ENCODE data around the gene SCAPER.

Gene SCAPER

DNA sequence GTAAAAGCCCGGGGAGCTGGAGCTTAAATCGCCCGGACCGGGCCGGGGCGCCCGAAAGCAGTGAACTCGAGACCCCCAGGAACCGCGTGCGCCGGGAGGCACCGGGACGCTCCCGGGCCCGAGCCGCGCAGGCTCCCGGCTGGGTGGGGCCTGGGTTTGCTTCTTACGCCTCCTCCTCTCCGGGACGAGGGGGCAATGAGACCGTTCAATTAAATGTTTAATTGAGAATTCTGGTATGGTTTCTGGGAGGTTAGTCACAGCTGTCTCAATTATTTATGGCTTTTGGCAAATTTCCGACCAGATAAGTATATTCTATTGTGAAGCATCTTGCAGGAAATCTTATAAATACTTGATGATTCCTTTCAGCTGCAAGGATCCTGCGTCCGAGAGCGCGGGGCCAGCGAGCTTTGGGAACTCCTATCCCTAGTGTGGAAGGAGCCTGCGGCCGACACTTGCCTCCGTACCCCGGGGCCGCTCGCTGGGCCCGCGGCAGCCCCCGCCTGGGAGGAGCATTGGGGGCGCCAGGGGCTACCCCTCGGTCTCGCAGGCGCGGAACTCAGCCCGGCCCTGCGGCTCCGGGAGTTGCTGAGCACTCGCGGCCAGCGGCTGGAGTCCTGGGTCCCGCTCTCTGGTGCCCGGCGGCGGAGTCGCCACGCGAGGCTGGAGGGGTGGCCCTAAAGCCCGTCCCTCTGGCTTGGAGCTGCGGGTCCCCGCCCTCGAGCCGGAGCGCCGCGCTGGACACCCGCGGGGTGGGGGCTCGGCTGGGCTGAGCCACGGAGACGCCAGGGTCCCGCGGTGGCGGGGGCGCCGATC lies 558.3 kb downstream of the SCAPER start:
- no peak for DNase-seq

DNA sequence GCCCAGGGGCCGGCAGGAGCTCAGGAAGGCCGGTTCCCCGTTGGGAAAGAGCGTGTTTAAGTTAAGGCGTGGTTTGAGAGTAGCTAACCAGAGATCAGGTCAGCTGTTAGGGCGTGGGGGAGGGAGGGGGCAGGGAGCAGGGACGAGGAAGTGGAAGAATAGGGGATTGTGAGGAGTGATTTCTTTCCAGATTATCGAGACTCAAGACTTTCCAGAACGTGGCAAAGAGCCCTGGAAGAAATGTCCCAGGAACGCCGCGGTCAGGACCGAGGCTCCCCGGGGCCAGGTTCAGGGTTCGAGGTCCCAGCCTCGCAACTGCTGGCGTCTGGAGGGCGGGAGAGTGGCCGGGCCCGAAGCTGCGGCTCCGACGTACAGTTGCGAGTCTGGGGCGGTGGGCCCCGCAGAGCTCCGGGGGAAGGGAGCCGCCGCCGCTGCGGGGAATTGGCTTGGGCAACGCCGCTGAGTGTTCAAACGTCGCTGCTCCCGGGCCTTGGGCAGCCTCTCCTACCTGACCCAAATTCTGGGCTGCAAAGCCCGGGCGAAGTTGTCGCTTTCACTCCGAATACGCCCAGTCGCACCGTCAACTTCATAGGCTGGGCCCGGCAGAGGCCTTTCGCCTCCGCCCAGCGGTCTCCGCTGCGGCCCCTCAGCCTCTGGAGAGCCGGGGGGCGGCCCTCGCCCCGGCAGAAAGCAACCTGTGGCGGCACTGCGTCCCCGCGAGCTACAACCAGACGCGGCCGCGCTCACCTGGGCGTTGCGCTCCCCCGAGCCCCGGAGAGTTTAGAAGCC lies 559.1 kb downstream of the SCAPER start:
- DNase-seq: no peak

GRCh38 chr15:76345583-76345879 lies 559.6 kb downstream of the SCAPER start:
- no peak for DNase-seq

DNA sequence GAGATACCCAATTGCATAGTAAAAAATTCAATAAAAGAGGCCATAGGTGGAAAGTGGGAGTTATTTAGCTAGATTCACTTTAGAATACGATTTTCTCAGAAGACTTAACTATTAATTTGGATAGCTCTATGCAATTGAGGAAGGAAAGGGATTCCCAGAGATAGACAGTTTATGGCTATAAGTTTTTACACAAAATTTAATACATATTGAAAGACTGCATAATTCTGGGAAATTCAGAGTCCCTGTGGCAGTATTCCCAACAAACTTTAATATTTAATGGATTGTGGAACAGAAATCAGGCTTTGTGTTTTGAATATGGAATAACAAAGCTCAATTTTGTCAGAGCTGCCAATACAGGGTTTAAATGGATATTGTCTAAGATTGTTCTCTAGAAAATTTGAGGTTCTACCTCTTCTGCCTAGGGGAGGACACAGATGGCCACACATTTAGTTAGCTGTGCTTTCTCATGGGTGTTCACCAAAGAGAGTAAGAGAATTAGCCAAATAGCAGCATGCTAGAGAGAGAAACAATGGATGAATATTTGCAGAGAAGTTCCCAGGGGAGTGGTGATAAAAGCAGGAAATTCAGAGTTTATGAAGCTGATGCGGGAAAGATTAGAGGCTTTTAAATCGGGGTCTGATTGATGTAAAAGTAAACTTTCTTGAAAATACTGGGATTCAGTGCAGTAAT lies 560.1 kb downstream of the SCAPER start:
- no peak for DNase-seq

DNA sequence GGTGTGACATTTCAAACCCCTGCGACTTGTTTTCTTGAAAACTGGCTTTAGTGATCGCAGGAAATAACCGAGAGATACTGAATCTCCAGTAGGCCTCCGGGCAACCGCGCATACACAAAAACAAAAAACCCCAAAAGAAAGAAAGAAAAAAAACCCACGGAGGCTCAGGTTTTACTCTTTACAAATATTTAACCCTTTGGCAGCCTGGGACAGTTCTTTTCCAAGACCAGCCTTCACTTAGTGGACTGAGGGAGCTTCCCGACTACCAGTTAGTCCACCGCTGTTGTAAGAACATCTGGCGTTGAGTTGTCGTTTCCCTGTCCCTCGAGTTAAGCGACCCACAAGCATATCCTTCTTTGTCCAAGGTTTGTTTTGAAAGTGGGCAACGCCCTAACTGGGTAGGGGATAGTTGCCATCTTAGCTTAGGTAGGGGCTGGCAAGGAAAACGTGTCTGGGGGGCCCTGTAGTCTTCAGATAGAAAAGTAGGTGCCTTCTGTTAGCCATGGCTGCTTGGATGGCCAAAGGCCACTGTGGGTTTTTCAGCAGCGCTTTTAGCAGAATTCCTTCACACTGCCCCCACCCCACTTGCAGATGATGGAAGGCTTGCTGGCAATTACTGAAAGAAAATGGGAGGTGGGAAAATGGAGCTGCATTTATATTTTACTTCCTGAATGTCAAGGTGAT lies 561.7 kb downstream of the SCAPER start:
- no peak for DNase-seq

- DNase-seq: no peak
Measured at GRCh38 chr15:76342382-76343201, 562.5 kb downstream of the SCAPER start.

DNA sequence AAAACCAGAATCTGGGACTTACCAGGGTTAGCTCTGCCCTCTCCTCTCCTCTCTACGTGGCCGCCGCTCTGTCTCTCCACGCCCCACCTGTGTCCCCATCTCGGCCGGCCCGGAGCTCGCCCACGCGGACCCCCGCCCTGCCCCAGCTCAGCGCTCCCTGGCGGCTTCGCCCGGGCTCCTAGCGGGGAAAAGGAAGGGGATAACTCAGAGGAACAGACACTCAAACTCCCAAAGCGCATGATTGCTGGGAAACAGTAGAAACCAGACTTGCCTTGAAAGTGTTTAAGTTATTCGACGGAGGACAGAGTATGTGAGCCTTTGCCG lies 563.1 kb downstream of the SCAPER start:
- no peak for DNase-seq

- no peak for DNase-seq
Measured at GRCh38 chr15:76341366-76342057, 563.6 kb downstream of the SCAPER start.

- peak; percentile 7 for DNase-seq
Measured at GRCh38 chr15:76340803-76341365, 564.3 kb downstream of the SCAPER start.

GRCh38 chr15:76340198-76340802 lies 564.8 kb downstream of the SCAPER start:
- DNase-seq: peak; percentile 18

DNA sequence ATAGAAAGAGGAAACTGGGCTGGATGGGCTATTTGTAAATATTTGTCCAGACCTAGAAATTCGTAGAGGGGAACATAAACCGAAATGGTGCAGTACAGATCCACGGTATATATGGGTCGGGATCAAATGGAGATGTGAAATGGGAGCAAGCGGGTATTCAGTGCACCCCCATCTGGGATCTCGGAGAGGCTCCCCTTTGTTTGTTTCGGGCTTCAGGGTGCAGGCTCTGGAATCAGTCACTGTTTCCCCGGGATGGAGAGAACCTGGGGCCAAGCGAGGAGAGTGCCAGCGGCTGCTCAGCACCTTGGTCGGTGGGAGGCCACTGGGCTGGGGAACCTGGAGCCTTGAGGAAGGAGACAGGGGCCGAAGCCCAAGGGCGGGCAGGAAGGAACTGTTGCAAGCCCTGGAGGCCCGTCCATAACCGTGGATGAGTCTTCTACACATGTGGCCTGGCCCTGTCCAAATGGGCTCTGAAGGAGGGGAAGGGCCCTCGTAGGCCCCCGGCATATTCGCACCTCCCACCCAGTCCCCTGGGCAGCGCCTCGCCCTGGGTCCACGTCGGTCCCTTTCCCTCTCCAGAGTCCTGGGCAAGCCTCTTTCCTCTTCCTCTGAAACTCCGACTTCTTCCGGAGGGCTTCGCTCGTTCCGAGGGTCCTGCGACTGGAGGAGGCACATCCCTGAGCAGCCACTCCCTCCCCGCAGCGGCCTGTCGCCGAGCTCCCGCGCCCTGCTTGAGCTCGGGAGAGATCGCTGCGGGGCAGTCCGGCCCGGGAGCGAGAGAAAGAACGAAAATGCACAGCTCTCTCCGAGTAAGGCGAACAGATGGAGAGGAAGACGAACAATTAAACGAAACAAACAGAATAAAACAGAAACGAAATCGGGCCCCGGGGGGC lies 565.6 kb downstream of the SCAPER start:
- DNase-seq: no peak

DNA sequence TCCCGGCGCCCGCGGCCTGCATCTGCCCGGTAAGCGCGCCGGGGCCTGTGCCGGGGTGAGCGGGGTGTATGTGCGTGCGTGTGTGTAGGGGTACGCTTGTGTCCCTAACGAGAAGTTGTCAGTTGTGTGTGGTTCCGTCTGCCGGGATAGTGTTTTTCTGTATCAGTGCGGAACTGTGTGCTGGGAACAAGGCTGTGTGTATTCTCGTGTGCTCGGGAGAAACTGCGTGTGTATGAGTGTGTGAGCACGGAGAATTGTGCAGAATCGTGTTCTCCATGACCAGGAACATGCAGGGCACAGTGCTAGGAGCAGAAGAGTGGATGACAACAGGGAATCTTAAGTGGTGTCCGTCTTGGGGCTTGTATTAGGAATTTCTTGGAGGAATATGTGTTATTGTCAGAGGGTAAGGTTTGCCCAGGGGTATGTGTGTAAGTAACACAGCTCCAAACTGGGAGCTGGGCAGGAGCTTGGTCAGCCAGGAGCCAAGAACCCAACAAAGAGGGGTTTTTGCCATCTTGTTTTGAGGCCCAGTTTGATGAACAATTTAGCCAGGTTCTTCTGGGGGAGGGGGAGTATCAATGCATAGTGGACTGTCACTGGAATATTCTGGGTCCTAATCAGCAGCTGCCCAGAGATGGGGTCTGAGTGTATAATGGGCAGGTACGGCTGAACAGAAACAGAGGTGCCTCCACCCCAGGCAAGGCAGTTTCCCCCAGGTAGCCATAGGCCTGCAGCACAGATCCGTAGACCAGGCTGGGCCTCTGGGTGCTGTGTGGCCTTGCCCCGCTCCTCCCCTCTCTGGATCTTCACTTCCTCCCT lies 566.4 kb downstream of the SCAPER start:
- no peak for DNase-seq

DNA sequence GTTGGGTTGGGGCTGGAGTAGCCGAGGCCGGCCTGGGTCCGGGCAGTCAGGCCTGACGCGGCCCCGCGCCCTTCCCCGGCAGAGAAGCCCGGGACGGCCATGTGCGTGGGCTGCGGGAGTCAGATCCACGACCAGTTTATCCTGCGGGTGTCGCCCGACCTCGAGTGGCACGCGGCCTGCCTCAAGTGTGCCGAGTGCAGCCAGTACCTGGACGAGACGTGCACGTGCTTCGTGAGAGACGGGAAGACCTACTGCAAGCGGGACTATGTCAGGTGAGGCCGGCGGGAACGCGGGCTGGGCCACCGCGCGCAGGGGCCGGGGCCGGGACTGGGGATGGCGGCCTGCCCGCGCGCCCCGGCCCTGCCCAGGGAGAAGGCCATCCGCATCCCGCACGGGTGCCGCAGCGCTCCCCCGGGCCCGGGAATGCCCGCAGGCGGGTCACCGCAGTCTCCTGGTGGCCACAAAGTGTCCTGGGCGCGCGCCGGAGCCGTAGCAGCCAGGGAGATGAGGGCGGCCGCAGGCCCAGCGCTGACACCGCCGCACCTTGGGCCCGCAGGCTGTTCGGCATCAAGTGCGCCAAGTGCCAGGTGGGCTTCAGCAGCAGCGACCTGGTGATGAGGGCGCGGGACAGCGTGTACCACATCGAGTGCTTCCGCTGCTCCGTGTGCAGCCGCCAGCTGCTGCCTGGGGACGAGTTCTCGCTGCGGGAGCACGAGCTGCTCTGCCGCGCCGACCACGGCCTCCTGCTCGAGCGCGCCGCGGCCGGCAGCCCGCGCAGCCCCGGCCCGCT lies 567.2 kb downstream of the SCAPER start:
- DNase-seq: no peak

GRCh38 chr15:76337059-76337695 lies 568.0 kb downstream of the SCAPER start:
- DNase-seq: no peak

DNA sequence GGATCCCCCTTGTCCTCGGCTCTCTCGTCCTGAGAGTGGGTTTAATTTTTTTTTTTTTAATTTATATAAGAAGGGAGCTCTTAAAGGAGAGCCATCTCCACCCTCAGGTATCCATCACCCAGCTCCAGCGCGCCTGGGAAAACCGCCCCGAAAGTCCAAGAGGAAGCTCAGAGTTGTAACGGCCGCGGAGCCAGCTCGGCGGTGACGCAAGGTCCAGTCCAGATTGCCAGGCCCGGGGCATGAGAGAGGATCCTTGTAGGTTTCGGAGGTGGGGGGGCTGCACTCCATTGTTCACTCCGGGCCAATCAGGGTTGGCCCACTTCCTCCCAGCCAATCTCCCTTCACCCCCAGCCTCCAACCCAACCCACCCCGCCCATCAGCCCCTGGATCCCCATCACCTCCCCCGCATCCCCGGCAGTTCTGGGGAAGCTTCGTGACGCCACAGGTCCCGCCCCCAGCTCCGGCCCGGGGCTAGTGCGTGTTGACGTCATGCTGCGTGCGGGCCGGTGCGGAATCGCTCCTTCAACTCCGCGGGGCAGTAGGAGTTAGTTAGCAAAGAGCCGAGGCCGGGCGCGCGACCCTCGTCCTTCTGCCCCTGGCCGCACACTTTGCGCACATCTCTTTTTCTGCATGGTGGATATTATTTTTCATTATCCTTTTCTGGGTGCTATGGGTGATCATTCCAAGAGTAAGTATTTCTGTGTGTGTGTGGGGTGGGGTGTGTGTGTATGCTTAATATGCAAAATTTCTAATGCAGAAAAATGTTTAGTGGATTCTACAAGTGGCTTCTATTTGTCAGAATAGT lies 568.7 kb downstream of the SCAPER start, which contains the start of gene ISL2:
Gene ISL2 (plus strand): TSS at position 520 of the 805 bp plus-strand sequence. CDS start 111 bp downstream, at position 631.
- DNase-seq: no peak
